HuH-7.5 (cell line): Measurements from ENCODE around the gene IGFL4.

Experiments used
- DNase-seq: peaks from one replicate; pipeline ENCODE4 v3.0.0; 2011; ENCODE audit warnings: low spot score

Gene IGFL4

GRCh38 chr19:45994456-45994997 is 46.3 kb downstream of the IGFL4 start:
- no peak for DNase-seq

GRCh38 chr19:45990113-45990728 is 50.6 kb downstream of the IGFL4 start:
- DNase-seq, result no peak
